Glutamatergic neuron (in vitro differentiated cells): Measurements from ENCODE around the gene DDX41. TPM values are rescaled to one million over a fixed set of nuclear protein-coding genes. Genes with fewer than 3 reads are reported as not detected.
A peak's percentile ranks its signal among the peaks of the same experiment; 100 is the strongest.

Source experiments
- DNase-seq: peaks from one replicate; pipeline ENCODE4 v3.0.0; 2022
- H3K27ac Mint-ChIP-seq: one replicate; pipeline ENCODE4 v1.8.0; 2020; ENCODE audit warnings: mild to moderate bottlenecking, mixed read lengths, inconsistent platforms; ENCODE audit not compliant: unreplicated experiment
- H3K27me3 Mint-ChIP-seq: one replicate; pipeline ENCODE4 v1.8.0; 2020; ENCODE audit warnings: mild to moderate bottlenecking, moderate library complexity, mixed read lengths, inconsistent platforms; ENCODE audit not compliant: unreplicated experiment
- H3K36me3 Mint-ChIP-seq: one replicate; pipeline ENCODE4 v1.8.0; 2020; ENCODE audit warnings: mild to moderate bottlenecking, mixed read lengths, inconsistent platforms; ENCODE audit not compliant: unreplicated experiment
- H3K4me1 Mint-ChIP-seq: one replicate; pipeline ENCODE4 v1.8.0; 2020; ENCODE audit warnings: mild to moderate bottlenecking, low read depth, mixed read lengths, inconsistent platforms; ENCODE audit not compliant: unreplicated experiment
- H3K4me3 Mint-ChIP-seq: one replicate; pipeline ENCODE4 v1.8.0; 2020; ENCODE audit warnings: mild to moderate bottlenecking, mixed read lengths, inconsistent platforms; ENCODE audit not compliant: unreplicated experiment
- H3K9me3 Mint-ChIP-seq: one replicate; pipeline ENCODE4 v1.8.0; 2020; ENCODE audit warnings: mild to moderate bottlenecking, moderate library complexity, mixed read lengths, inconsistent platforms; ENCODE audit not compliant: unreplicated experiment
- CTCF ChIP-seq: fragments of 200-600 bp; sonication (generic); IDR thresholded peaks from one replicate; pipeline ENCODE4 v1.5.0; 2021; ENCODE audit not compliant: partially characterized antibody, unreplicated experiment
- total RNA-seq: library from RNA; stranded (reverse); fragmentation: NEBNext Ultra II Directional; extraction: Animal tissue kit (Norgen Biotek cat#: 25700); gene quantifications from one replicate; pipeline ENCODE4 v1.2.1, GENCODE V29; 2021; ENCODE audit not compliant: unreplicated experiment

Gene DDX41
- total RNA-seq, 1 donor from 2014 or later, result 125 TPM

GRCh38 chr5:177494346-177495195 lies 22.2 kb downstream of the DDX41 start:
- H3K4me1 Mint-ChIP-seq, result peaks cover 23% of the 10 kb centered on the region
- TF ChIP-seq CTCF, result no peak

DNA sequence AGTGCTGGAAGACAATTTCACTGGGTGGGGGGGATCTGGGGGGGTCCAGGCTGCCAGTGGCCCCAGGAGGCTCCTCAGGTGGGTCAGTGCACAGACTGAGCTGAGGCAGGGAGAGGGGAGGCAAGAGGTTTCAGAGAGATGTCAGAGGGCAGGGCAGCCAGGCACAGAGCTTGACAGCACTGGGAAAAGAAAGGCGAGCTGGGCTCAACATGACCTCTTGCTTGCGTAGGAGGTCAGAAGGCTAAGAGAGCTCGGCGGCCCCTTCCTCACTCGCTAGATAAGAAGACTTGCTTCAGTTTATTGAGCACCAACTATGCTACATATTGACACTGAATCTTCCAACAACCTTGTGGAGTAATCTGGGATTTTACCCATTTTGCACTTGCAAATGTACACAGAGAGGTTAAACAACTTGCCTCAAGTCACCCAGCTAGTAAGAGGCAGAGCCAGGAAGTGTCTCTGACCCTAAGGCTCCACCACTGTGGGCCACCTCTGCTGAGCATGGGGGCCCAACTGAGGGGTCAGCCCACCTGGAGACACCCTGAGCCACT lies 22.9 kb downstream of the DDX41 start:
- Mint-ChIP-seq H3K9me3 (peaks cover 9% of the 10 kb centered on the region), H3K36me3 (no peaks in the 10 kb centered on the region), H3K27me3 (peaks cover 10% of the 10 kb centered on the region), H3K27ac (no peak overlapping the region), H3K4me1 (peaks cover 20% of the 10 kb centered on the region), H3K4me3 (peak overlapping the region; percentile 56)
- no peak for TF ChIP-seq CTCF
- DNase-seq, result no peak

More at GRCh38 chr5:177494346-177495195, 22.2 kb downstream of the DDX41 start:
- Mint-ChIP-seq H3K4me3 (peak overlapping the region; percentile 56), H3K36me3 (no peaks in the 10 kb centered on the region), H3K27ac (no peak overlapping the region), H3K9me3 (peaks cover 11% of the 10 kb centered on the region), H3K27me3 (peaks cover 14% of the 10 kb centered on the region)
- DNase-seq, result no peak

DNA sequence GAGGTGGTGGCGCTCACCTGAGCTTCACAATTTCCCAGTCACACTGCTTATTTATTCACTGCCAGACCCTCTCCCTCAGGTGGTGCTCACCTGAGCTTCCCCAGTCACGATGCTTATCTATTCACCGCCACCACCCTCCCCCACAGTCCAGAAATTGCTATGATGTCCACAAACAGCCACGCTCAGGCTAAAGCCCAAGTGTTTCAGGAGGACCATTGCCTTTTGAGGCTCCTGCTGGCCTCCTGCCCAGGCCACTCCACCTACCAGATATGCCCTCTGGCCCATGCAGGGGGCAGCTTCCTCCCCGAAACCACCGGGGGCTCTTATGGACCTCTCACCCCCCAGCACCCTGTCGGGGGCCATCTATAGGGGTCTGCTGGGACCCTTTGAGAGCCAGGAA lies 23.9 kb downstream of the DDX41 start:
- H3K9me3 Mint-ChIP-seq, result peaks cover 8% of the 10 kb centered on the region
- DNase-seq, result no peak
- H3K4me3 Mint-ChIP-seq, result peak overlapping the region; percentile 10
- H3K36me3 Mint-ChIP-seq, result no peaks in the 10 kb centered on the region
- H3K27ac Mint-ChIP-seq, result peak overlapping the region; percentile 45
- H3K27me3 Mint-ChIP-seq, result peaks cover 7% of the 10 kb centered on the region
- H3K4me1 Mint-ChIP-seq, result peaks cover 15% of the 10 kb centered on the region
- no peak for TF ChIP-seq CTCF

DNA sequence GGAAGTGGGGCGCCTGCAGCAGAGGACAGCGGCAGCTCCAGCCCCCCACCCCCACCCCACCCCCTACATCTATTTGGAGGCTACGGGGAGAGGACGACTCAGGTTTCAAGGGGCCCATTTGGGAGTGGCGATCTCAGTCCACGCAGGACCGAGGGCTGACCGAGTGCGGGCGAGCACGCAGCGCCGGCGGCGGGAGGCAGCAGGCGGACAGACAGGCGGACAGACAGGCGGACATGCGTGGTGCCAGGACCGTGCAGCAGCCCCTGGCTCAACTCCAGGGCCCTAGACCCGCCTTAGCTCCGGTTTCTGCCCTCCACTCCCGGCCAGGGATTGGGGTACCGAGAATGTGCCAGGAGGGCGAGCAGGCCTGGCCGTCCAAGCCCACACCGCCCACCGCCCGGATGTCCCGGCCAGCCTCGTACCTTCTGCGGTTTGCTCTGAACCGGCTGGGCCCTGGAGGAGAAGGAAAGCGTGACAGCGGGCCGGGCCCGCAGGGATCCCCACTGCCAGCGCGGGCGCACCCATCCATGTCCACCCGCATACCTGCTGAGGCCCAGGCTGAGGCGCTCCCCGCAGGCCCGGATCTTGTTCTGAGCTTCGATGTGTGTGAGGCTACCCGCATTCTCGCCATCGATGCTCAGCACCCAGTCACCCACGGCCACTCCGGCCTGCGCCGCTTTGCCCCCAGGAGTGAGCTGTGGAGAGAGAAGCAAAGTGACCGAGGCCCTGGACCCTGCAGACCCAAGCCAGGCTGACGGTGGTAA lies 24.6 kb downstream of the DDX41 start:
- peaks cover 8% of the 10 kb centered on the region for H3K9me3 Mint-ChIP-seq
- H3K27me3 Mint-ChIP-seq, result peaks cover 7% of the 10 kb centered on the region
- no peaks in the 10 kb centered on the region for H3K36me3 Mint-ChIP-seq
- DNase-seq, result no peak
- no peak for TF ChIP-seq CTCF
- H3K27ac Mint-ChIP-seq, result peak overlapping the region; percentile 45
- H3K4me1 Mint-ChIP-seq, result peaks cover 16% of the 10 kb centered on the region
- peak overlapping the region; percentile 10 for H3K4me3 Mint-ChIP-seq
